Measurements from ENCODE around the gene PYCR2.

DNA sequence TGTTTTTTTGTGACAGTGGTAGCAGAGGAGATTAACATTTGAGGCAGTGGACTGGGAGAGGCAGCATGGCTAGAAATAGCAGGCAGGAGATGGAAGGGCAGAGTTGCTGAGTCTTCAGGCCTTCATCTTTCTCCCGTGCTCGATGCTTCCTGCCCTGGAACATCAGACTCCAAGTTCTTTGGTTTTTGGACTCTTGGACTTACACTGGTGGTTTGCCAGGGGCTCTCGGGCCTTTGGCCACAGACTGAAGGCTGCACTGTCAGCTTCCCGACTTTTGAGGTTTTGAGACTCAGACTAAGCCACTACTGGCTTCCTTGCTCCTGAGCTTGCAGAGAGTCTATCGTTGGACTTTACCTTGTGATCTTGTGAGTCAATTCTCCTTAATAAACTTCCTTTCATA is 41.2 kb upstream of the PYCR2 start:
- TF ChIP-seq SUZ12 (IDR thresholded peaks at IDR 0.05; ENCODE audit: extremely low read depth, insufficient read depth, insufficient read length), result no peak
- TF ChIP-seq YY1 (IDR thresholded peaks at IDR 0.05; ENCODE audit: insufficient read depth, insufficient read length), result no peak

All from NT2/D1 (cell line).